Activated gamma-delta T cell treated with anti-CD3 and anti-CD28 coated beads, Interleukin-2, amount 50 U/mL, for 16 hours (primary cell): ENCODE measurements around the gene GATM.
A peak's percentile ranks its signal among the peaks of the same experiment; 100 is the strongest.

Experiments used
- DNase-seq: peaks from one replicate; pipeline ENCODE4 v3.0.0-alpha.2; 2020; ENCODE audit warnings: low read depth

GATM gene

GRCh38 chr15:45378149-45378912 is at the start of gene GATM:
GATM (minus strand) TSS chr15:45378544; CDS start chr15:45378453, 91 bp downstream.
- DNase-seq, result peak; percentile 28

- DNase-seq, result no peak
These were observed 48.7 kb upstream of the GATM start for GRCh38 chr15:45427085-45427484.

- DNase-seq, result no peak
These were observed 46.8 kb upstream of the GATM start for GRCh38 chr15:45425135-45425534.

- DNase-seq, result no peak
These were observed 46.1 kb upstream of the GATM start for GRCh38 chr15:45424429-45424828.

GRCh38 chr15:45417303-45417950 is 39.1 kb upstream of the GATM start:
- no peak for DNase-seq

- DNase-seq, result no peak
These were observed 36.0 kb upstream of the GATM start for GRCh38 chr15:45414215-45414885.

- no peak for DNase-seq
These were observed 31.3 kb upstream of the GATM start for GRCh38 chr15:45409596-45409995.

- no peak for DNase-seq
These were observed 29.4 kb upstream of the GATM start for GRCh38 chr15:45407786-45408185.

- no peak for DNase-seq
These were observed 24.9 kb upstream of the GATM start for GRCh38 chr15:45402955-45403877.

GRCh38 chr15:45402162-45402954 is 24.0 kb upstream of the GATM start:
- peak; percentile 95 for DNase-seq

GRCh38 chr15:45401665-45402161 is 23.4 kb upstream of the GATM start:
- DNase-seq, result peak; percentile 1

GRCh38 chr15:45399381-45400212 is 21.3 kb upstream of the GATM start:
- no peak for DNase-seq

GRCh38 chr15:45397116-45397665 is 18.8 kb upstream of the GATM start:
- no peak for DNase-seq

- no peak for DNase-seq
These were observed 17.6 kb upstream of the GATM start for GRCh38 chr15:45395943-45396342.

- DNase-seq, result no peak
These were observed 16.3 kb upstream of the GATM start for GRCh38 chr15:45394681-45395080.

- DNase-seq, result no peak
These were observed 15.5 kb upstream of the GATM start for GRCh38 chr15:45393851-45394250.

- no peak for DNase-seq
These were observed 14.2 kb upstream of the GATM start for GRCh38 chr15:45392584-45392855.

- DNase-seq, result no peak
These were observed 13.6 kb upstream of the GATM start for GRCh38 chr15:45391746-45392583.

GRCh38 chr15:45389351-45389750 is 11.0 kb upstream of the GATM start:
- no peak for DNase-seq
